Upper lobe of left lung (tissue), 4 donors: ENCODE data around the gene AURKAIP1.

ENCODE experiments used
- CTCF ChIP-seq, 6 experiments: fragments of 450-650 bp in 4 of 6; fragments of 200-600 bp in 2 of 6; sonication (generic) in 2 of 6; IDR thresholded peaks; one replicate each; pipeline ENCODE4 v1.5.1; 2016 to 2019; ENCODE audit warnings: antibody characterized with exemption in 6 of 6
- EP300 ChIP-seq, 4 donors: sonication (generic); formaldehyde crosslinking; IDR thresholded peaks; one replicate each; pipeline ENCODE4 v1.5.1; 2017; ENCODE audit warnings: antibody characterized with exemption in 4 of 4, control low read depth in 2 of 4
- POLR2A ChIP-seq, 4 donors: fragments of 450-650 bp; IDR thresholded peaks; one replicate each; pipeline ENCODE4 v1.5.1; 2016 to 2017; ENCODE audit warnings: antibody characterized with exemption in 4 of 4, mild to moderate bottlenecking in 2 of 4
- POLR2AphosphoS5 ChIP-seq, 2 donors: sonication (generic); formaldehyde crosslinking; IDR thresholded peaks; one replicate each; pipeline ENCODE4 v1.5.1; 2017; ENCODE audit warnings: antibody characterized with exemption in 2 of 2

GRCh38 chr1:1387098-1388077 lies 12.4 kb upstream of the AURKAIP1 start:
- no peak for TF ChIP-seq EP300 (IDR thresholded peaks at IDR 0.05)
- no peak for TF ChIP-seq CTCF (IDR thresholded peaks at IDR 0.05)
- no peak for TF ChIP-seq POLR2A (IDR thresholded peaks at IDR 0.05)
- no peak for TF ChIP-seq POLR2AphosphoS5 (IDR thresholded peaks at IDR 0.05)
